HepG2 (cell line): ENCODE data around the gene FBLN5. TPM values are rescaled to one million over a fixed set of nuclear protein-coding genes. Genes with fewer than 3 reads are reported as not detected.

Experiments
- ATAC-seq: fragments of 200-7000 bp; cut with Tn5 transposase; 3 replicates; pipeline ENCODE4 v1.9.1; 2020; ENCODE audit warnings: mild to moderate bottlenecking, moderate library complexity
- BruUV-seq: library from RNA; stranded (reverse); fragments of 400-500 nt; replicated peaks from 2 replicates; lab custom pipeline; 2021; lab: Mats Ljungman, UMichigan
- CTCF ChIA-PET: fragments of 300-600 bp; formaldehyde crosslinking; extraction: SDS; loops from one replicate; lab custom pipeline; 2021; ENCODE audit warnings: low total read pairs, inconsistent platforms, low intra/inter-chr PET ratio; lab: Yijun Ruan, JAX
- POLR2A ChIA-PET: fragments of 350-600 bp; sonication (Branson Sonifier 250); formaldehyde crosslinking; loops from one replicate; lab custom pipeline; 2020; ENCODE audit warnings: antibody characterized with exemption, inconsistent platforms; lab: Yijun Ruan, JAX
- DNase-seq: peaks from one replicate; pipeline ENCODE4 v3.0.0-alpha.2; 2015; ENCODE audit warnings: low spot score
- FAIRE-seq: peaks from 3 replicates; lab custom pipeline; 2011; peaks lifted over from hg19 to GRCh38; lab: Jason Lieb, UNC
- H2AFZ ChIP-seq: one replicate; pipeline ENCODE4 v1.6.1; 2011; ENCODE audit warnings: low read length, inconsistent platforms
- H3K27ac ChIP-seq: fragments of 300-600 bp; 3 replicates; pipeline ENCODE4 v1.8.0; 2011; ENCODE audit warnings: mixed run types, mild to moderate bottlenecking, mixed read lengths, low read length, inconsistent platforms; ENCODE audit not compliant: insufficient read depth; ENCODE audit errors: extremely low read length
- H3K27me3 ChIP-seq, 2 experiments: fragments of 200-600 bp in 1 of 2; 2 replicates in 1 of 2; 3 replicates in 1 of 2; pipeline versions ENCODE4 v1.6.0 to v1.8.0; 2011; ENCODE audit warnings: low read length in 2 of 2, mild to moderate bottlenecking in 2 of 2, moderate library complexity in 2 of 2, inconsistent platforms in 1 of 2; ENCODE audit not compliant: insufficient read depth in 2 of 2, control insufficient read depth in 1 of 2
- H3K36me3 ChIP-seq, 2 experiments: fragments of 200-600 bp in 1 of 2; replicated peaks in 1 of 2; 2 replicates in 1 of 2; 3 replicates in 1 of 2; pipeline versions ENCODE4 v1.5.1 to v1.8.0; 2011; ENCODE audit warnings: low read length in 2 of 2, inconsistent platforms in 1 of 2; ENCODE audit not compliant: insufficient read depth in 2 of 2, control insufficient read depth in 1 of 2
- H3K4me1 ChIP-seq: 2 replicates; pipeline ENCODE4 v1.5.1; 2012; ENCODE audit warnings: low read length, inconsistent platforms; ENCODE audit not compliant: insufficient read depth
- H3K4me2 ChIP-seq: 2 replicates; pipeline ENCODE4 v1.6.0; 2011; ENCODE audit warnings: low read depth, low read length, inconsistent platforms
- H3K4me3 ChIP-seq, 3 experiments: fragments of 200-600 bp in 1 of 3; sonication (generic), shearing (Covaris generic) in 1 of 3; replicated peaks in 1 of 3; 2 replicates each; pipeline ENCODE4 v1.5.1; 2011 to 2016; ENCODE audit warnings: low read length in 3 of 3, inconsistent platforms in 2 of 3, low read depth in 2 of 3, mild to moderate bottlenecking in 2 of 3, control low read depth in 1 of 3, mixed read lengths in 1 of 3; ENCODE audit not compliant: insufficient read depth in 1 of 3
- H3K79me2 ChIP-seq: one replicate; pipeline ENCODE4 v1.6.1; 2011; ENCODE audit warnings: low read length, inconsistent platforms; ENCODE audit not compliant: insufficient read depth
- H3K9ac ChIP-seq: 2 replicates; pipeline ENCODE4 v1.6.0; 2011; ENCODE audit warnings: mild to moderate bottlenecking, low read depth, low read length, inconsistent platforms; ENCODE audit not compliant: insufficient read depth
- H3K9me3 ChIP-seq: 2 replicates; pipeline ENCODE4 v1.5.1; 2012; ENCODE audit warnings: mild to moderate bottlenecking, low read length
- H4K20me1 ChIP-seq: 2 replicates; pipeline ENCODE4 v1.6.0; 2011; ENCODE audit warnings: inconsistent platforms, mild to moderate bottlenecking, low read length, moderate library complexity; ENCODE audit not compliant: insufficient read depth
- ARID2 ChIP-seq: sonication (generic); formaldehyde crosslinking; IDR thresholded peaks from 2 replicates; pipeline ENCODE4 v1.8.1; 2022; ENCODE audit warnings: mild to moderate bottlenecking, missing genetic modification reagents, borderline replicate concordance
- ATF6 ChIP-seq: sonication (generic); formaldehyde crosslinking; conservative IDR thresholded peaks from 2 replicates; pipeline ENCODE4 v1.4.0; 2020; ENCODE audit warnings: missing genetic modification reagents
- CCAR2 ChIP-seq: fragments of 200-400 bp; formaldehyde crosslinking; optimal IDR thresholded peaks from 2 replicates; pipeline ENCODE3; 2018; ENCODE audit warnings: low read depth, mild to moderate bottlenecking, low read length, moderate library complexity
- ELK4 ChIP-seq: sonication (generic); formaldehyde crosslinking; IDR thresholded peaks from 2 replicates; pipeline ENCODE4 v1.9.0; 2021; ENCODE audit warnings: missing genetic modification reagents, borderline replicate concordance
- FOSL1 ChIP-seq: sonication (generic); formaldehyde crosslinking; IDR thresholded peaks from 2 replicates; pipeline ENCODE4 v1.9.0; 2021; ENCODE audit warnings: missing genetic modification reagents, borderline replicate concordance
- HNRNPK ChIP-seq: fragments of 200-400 bp; formaldehyde crosslinking; IDR thresholded peaks from 2 replicates; pipeline ENCODE4 v1.6.1; 2018; ENCODE audit warnings: low read length, low read depth, moderate library complexity, mild to moderate bottlenecking; ENCODE audit not compliant: poor library complexity, severe bottlenecking
- HNRNPL ChIP-seq: fragments of 200-400 bp; formaldehyde crosslinking; IDR thresholded peaks from 2 replicates; pipeline ENCODE4 v1.6.1; 2017; ENCODE audit warnings: mild to moderate bottlenecking, low read depth, low read length
- KDM4B ChIP-seq: sonication (generic); formaldehyde crosslinking; IDR thresholded peaks from 2 replicates; pipeline ENCODE4 v1.4.0; 2020; ENCODE audit warnings: missing genetic modification reagents
- MTF1 ChIP-seq: sonication (generic); formaldehyde crosslinking; IDR thresholded peaks from 2 replicates; pipeline ENCODE4 v1.5.0; 2020; ENCODE audit warnings: missing genetic modification reagents
- PITX1 ChIP-seq: sonication (generic); formaldehyde crosslinking; IDR thresholded peaks from 2 replicates; pipeline ENCODE4 v1.5.1; 2020; ENCODE audit warnings: mild to moderate bottlenecking, missing genetic modification reagents
- THAP11 ChIP-seq: IDR thresholded peaks from 2 replicates; pipeline ENCODE4 v1.6.1; 2016; ENCODE audit warnings: missing biosample characterization, missing genetic modification reagents
- TMF1 ChIP-seq: sonication (generic); formaldehyde crosslinking; IDR thresholded peaks from 2 replicates; pipeline ENCODE4 v1.8.1; 2022; ENCODE audit warnings: low read depth, missing genetic modification reagents
- ZNF282 ChIP-seq: fragments of 450-650 bp; IDR thresholded peaks from 2 replicates; pipeline ENCODE4 v1.6.1; 2018; ENCODE audit not compliant: partially characterized antibody
- ZNF543 ChIP-seq: sonication (generic); formaldehyde crosslinking; IDR thresholded peaks from 2 replicates; pipeline ENCODE4 v1.4.0; 2020; ENCODE audit warnings: mild to moderate bottlenecking, missing genetic modification reagents
- ZNF576 ChIP-seq: sonication (generic); formaldehyde crosslinking; IDR thresholded peaks from 2 replicates; pipeline ENCODE4 v1.4.0; 2020; ENCODE audit warnings: mild to moderate bottlenecking, missing genetic modification reagents
- ZNF646 ChIP-seq: sonication (generic); formaldehyde crosslinking; IDR thresholded peaks from 2 replicates; pipeline ENCODE4 v1.9.0; 2021; ENCODE audit warnings: mild to moderate bottlenecking, missing genetic modification reagents
- ZNF678 ChIP-seq: sonication (generic); formaldehyde crosslinking; IDR thresholded peaks from 2 replicates; pipeline ENCODE4 v1.4.0; 2020; ENCODE audit warnings: mild to moderate bottlenecking, missing genetic modification reagents
- WGBS: methylation state at CpG from one replicate; pipeline ENCODE4 v1.1.6; 2017; ENCODE audit warnings: low lambda C conversion rate; 5-methylcytosine and 5-hydroxymethylcytosine counted together
- in situ Hi-C: cut with HindIII; loops from 2 replicates; pipeline ENCODE4 v1.10.0; 2017; ENCODE audit warnings: low pct_unique_long_range_greater_than_20kb; ENCODE audit not compliant: extremely low pct_ligation_motif_present
- intact Hi-C: fragments of 100-400 bp; cut with micrococcal nuclease; formaldehyde crosslinking; loops from one replicate; pipeline ENCODE4 v1.10.0; 2022; ENCODE audit not compliant: unreplicated experiment
- polyA plus RNA-seq, 8 experiments: library from polyadenylated mRNA; depleted of rRNA in 3 of 8; stranded (reverse) in 7 of 8; unstranded in 1 of 8; fragments of >200 nt; fragmentation: Illumina TruSeq in 4 of 8; extraction: Trizol in 4 of 8; gene quantifications; 2 replicates each; pipeline versions ENCODE4 v1.2.1 to v1.2.3, GENCODE V29; 2011 to 2016; ENCODE audit warnings: low read depth in 4 of 8, missing spikeins in 1 of 8, mixed read lengths in 1 of 8; ENCODE audit not compliant: insufficient read depth in 1 of 8
- total RNA-seq, 5 experiments: library from RNA; depleted of rRNA; stranded (reverse); fragments of >200 nt; fragmentation: Illumina TruSeq; extraction: Trizol; gene quantifications; 2 replicates each; pipeline ENCODE4 v1.2.3, GENCODE V29; 2016; ENCODE audit warnings: low read depth in 1 of 5

Gene FBLN5
- total and polyA plus RNA-seq, 2 of the 13 experiments (the other 11 are each of a cell fraction or from before 2014, with no cell fraction given), result 0.38 to 0.77 TPM

GRCh38 chr14:91839749-91840148 lies 107.7 kb downstream of the FBLN5 start:
- BruUV-seq, result no TSS peak
- Histone ChIP-seq H3K36me3 (no peaks in the 10 kb centered on the region), H3K27ac (no peak overlapping the region), H3K27me3 (peaks cover 0 to 24% of the 10 kb centered on the region in 2 experiments; a peak in 4 of 5 replicates), H3K9me3 (no peaks in the 10 kb centered on the region), H3K4me3 (no peak overlapping the region), H3K79me2 (no peaks in the 10 kb centered on the region), H3K4me1 (no peaks in the 10 kb centered on the region), H3K9ac (no peak overlapping the region), H4K20me1 (no peaks in the 10 kb centered on the region), H2AFZ (no peak overlapping the region), H3K4me2 (no peak overlapping the region)
- FAIRE-seq (no peak), DNase-seq (no peak), ATAC-seq (no peak)
- in situ Hi-C loops, result no loop called here
- ChIA-PET POLR2A (no interaction called here), CTCF (no interaction called here)
- intact Hi-C loops, result no loop called here
- WGBS, result 17% methylated on average over 1 of the region's 1 CpG
- TF ChIP-seq ZNF646 (no peak), ELK4 (CRISPR knock-in tag) (no peak), ZNF678 (no peak), HNRNPK (no peak), ATF6 (CRISPR knock-in tag) (no peak), ZNF543 (CRISPR knock-in tag) (no peak), CCAR2 (no peak), HNRNPL (no peak), FOSL1 (no peak), ZNF282 (no peak), THAP11 (CRISPR knock-in tag) (no peak), KDM4B (CRISPR knock-in tag) (no peak), ZNF576 (CRISPR knock-in tag) (no peak), ARID2 (CRISPR knock-in tag) (no peak), TMF1 (CRISPR knock-in tag) (no peak), PITX1 (CRISPR knock-in tag) (no peak), MTF1 (CRISPR knock-in tag) (no peak)
